Measurements from ENCODE around the gene LDOC1.

DNA sequence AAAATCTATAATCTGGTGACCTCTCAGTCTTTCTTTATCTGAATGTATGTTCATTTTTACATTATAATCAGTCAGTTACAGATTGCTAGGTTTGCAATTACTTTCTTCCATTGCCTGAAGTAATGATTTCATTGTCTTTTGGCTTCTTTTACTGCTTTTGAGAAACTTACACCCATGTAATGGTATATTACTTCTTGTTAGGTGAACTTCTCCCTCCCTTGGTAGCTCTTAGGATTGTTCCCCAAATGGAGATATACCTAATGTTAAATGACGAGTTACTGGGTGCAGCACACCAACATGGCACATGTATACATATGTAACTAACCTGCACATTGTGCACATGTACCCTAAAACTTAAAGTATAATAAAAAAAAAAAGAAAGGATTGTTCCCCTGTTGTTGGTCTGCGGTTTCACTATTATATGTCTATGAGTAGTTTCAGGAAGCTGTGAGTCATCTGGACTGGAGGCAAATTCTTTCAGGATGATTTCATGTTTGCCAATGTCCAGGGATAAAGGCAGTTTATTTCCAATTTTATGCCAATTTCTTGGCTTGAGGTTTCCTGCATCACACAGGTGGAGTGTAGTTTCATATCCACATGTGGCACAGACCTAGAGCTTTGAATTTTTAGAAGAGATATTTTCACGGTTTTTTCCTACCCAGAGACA, 43.5 kb upstream of the LDOC1 start:
- no peak for TF ChIP-seq CTCF (conservative IDR thresholded peaks at IDR 0.05)
- no peak for TF ChIP-seq EZH2 (IDR thresholded peaks at IDR 0.05; ENCODE audit: low read depth)

All from PC-9 (cell line).